GM12892 (cell line): Measurements from ENCODE around the gene CHMP1A.

Experiments used
- POLR2A ChIP-seq: IDR thresholded peaks from 2 replicates; pipeline ENCODE4 v1.6.1; 2011; ENCODE audit warnings: low read depth, low read length, control low read depth
- POLR2AphosphoS5 ChIP-seq: IDR thresholded peaks from 2 replicates; pipeline ENCODE4 v1.6.1; 2011; ENCODE audit warnings: low read depth, low read length, control low read depth
- TAF1 ChIP-seq: IDR thresholded peaks from 2 replicates; pipeline ENCODE4 v1.6.1; 2011; ENCODE audit warnings: low read depth, mild to moderate bottlenecking, control low read depth, low read length, borderline replicate concordance

GRCh38 chr16:89686520-89687091, 29.1 kb upstream of the CHMP1A start, which contains the start of gene CDK10:
- peak; percentile 95 for TF ChIP-seq POLR2A
- TF ChIP-seq POLR2AphosphoS5 = peak; percentile 93
- peak; percentile 73; the same call in 1 of the 2 replicates for TF ChIP-seq TAF1
